AG20443 (cell line): ENCODE results near the gene TACC2.
"Not testable (repeated sequence)": the region's sequence is repeated elsewhere in the genome, so short reads cannot be mapped to it uniquely, and the experiment has no call there.

ENCODE experiments used
- DNase-seq: peaks from one replicate; pipeline ENCODE4 v3.0.0; 2012; ENCODE audit warnings: low spot score, mixed read lengths

The TACC2 gene, protein sequence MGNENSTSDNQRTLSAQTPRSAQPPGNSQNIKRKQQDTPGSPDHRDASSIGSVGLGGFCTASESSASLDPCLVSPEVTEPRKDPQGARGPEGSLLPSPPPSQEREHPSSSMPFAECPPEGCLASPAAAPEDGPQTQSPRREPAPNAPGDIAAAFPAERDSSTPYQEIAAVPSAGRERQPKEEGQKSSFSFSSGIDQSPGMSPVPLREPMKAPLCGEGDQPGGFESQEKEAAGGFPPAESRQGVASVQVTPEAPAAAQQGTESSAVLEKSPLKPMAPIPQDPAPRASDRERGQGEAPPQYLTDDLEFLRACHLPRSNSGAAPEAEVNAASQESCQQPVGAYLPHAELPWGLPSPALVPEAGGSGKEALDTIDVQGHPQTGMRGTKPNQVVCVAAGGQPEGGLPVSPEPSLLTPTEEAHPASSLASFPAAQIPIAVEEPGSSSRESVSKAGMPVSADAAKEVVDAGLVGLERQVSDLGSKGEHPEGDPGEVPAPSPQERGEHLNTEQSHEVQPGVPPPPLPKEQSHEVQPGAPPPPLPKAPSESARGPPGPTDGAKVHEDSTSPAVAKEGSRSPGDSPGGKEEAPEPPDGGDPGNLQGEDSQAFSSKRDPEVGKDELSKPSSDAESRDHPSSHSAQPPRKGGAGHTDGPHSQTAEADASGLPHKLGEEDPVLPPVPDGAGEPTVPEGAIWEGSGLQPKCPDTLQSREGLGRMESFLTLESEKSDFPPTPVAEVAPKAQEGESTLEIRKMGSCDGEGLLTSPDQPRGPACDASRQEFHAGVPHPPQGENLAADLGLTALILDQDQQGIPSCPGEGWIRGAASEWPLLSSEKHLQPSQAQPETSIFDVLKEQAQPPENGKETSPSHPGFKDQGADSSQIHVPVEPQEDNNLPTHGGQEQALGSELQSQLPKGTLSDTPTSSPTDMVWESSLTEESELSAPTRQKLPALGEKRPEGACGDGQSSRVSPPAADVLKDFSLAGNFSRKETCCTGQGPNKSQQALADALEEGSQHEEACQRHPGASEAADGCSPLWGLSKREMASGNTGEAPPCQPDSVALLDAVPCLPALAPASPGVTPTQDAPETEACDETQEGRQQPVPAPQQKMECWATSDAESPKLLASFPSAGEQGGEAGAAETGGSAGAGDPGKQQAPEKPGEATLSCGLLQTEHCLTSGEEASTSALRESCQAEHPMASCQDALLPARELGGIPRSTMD (N-terminal part only)

DNA sequence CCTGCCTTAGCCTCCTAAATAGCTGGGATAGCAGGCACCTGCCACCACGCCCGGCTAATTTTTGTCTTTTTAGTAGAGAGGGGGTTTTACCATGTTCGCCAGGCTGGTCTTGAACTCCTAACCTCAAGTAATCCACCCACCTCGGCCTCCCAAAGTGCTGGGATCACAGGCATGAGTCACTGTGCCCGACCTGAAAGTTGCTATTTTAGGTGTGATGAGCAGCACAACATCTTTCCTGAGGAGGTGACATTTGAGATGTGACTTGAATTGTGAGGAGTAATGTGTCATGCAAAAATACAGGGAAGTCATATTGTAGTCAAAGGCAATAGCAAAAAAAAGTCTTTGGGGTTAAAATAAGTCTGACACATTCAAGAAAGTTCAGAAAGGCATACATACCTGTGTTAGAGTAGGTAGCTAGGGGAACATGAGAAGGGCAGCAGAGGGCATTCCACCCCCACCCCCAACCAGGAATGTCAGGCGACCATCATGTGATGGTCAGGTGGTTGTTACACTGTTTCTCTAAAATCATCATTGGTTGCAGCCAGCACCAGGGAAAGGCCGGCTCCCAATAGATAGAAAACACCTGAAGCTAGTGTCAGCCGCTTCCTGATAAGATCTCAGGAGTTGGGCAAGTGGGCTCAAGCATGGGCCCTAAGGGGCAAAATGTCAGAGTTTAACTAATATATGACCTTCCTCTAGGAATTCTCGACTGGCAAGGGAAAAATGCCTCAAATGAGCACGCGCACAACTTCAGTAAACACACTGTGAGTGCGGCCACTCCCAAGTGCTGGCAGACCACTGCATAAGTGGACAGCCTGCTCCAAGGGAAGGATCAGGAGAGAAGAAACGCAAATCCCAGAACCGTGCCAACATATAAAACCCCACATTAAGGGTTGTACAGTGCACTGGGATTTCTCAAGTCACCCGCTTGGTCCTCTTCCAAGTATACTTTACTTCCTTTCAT, at the start of gene TACC2:
Gene TACC2, plus strand, starts transcription at position 803 of the 964 bp plus-strand sequence. CDS start 32,819 bp downstream, outside the sequence.
- no peak for DNase-seq

- no peak for DNase-seq
Measured at GRCh38 chr10:121941532-121941931, 47.4 kb upstream of the TACC2 start.

- DNase-seq, result peak; percentile 77
Measured at GRCh38 chr10:121942749-121943416, 46.1 kb upstream of the TACC2 start.

DNA sequence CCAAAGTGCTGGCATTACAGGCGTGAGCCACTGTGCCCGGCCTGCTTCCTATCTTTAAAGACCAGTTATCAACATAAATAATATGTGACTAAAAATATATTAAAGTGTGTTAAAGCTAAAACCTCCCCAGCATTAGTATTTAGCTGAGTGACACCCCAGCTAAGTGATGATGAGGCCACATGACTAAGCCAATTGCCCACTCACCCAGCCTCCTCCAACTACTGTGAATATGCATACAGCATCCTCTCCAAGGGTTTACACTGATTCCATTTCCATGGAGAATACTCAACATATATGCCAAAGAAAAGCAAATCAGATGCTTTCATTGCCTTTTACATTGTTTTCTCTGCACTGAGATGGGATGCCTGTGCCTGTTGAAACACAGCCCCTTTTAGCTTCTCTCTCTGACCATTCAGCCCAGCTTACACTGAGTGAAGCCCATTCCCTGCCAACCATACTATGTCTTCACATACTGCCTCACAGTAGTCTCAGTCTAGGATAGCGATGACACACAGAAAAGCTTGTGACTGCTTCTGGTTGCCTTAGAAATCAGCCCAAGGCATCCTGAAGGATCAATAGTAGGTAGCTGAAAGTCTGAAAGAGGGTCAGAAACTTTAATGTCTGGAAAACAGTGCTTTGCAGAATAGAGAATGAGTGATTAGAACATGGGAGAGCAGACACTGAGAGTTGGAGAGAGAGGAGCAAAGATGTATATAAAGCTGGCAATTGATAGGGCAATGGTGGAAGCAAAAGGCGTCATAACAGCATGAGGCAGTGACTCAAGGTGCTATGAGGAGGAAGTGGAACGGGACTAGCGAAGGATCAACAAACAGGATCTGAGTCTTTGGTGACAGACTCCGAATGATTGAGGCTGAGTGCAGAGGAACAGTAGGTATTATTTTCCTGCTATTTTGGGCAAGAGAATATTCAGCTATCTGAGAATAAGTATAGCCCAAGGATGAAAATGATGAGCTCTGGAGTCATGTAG, 41.3 kb upstream of the TACC2 start:
- no peak for DNase-seq

DNA sequence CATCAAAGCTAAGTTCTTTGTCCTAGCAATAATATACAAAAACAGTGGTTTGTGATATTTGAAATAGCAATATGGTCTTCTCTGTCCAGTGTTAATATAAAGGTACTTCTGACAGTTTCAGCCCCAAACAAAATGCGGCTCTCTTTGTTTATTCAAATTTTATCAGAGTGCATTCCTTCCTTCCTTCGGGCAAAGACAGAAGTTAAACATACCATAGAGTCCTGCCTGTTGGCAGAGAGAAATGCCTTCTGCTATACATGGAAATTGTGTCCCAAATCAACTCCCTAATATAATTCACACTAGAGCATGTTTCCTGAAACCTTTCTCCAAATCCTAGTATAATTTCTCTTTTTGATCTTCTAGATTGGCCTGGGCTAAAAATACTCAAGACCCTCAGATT, 39.9 kb upstream of the TACC2 start:
- no peak for DNase-seq

- DNase-seq, result no peak
Measured at GRCh38 chr10:121949451-121949850, 39.5 kb upstream of the TACC2 start.

GRCh38 chr10:121952226-121952625, 36.7 kb upstream of the TACC2 start:
- DNase-seq, result peak; percentile 65

- DNase-seq, result peak; percentile 34
Measured at GRCh38 chr10:121956111-121957061, 32.6 kb upstream of the TACC2 start.

DNA sequence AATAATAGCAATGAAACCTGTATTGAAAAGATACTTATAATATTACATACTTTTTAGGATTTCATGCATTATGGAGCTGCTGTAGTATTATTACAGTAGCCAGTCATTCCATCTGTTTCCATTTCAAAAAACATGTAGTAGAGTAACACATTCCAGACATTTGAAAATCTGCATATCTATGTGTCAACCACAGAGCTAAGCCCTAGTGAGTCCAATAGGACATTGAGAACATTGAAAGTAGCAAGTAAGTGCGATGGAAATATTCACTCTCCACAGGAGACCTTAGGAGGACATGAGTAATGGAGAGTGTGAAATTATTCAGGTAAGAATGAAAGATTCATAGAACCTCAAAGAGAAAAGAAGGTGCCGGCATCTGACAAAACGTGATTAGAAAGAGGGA, 29.3 kb upstream of the TACC2 start:
- DNase-seq, result no peak

DNA sequence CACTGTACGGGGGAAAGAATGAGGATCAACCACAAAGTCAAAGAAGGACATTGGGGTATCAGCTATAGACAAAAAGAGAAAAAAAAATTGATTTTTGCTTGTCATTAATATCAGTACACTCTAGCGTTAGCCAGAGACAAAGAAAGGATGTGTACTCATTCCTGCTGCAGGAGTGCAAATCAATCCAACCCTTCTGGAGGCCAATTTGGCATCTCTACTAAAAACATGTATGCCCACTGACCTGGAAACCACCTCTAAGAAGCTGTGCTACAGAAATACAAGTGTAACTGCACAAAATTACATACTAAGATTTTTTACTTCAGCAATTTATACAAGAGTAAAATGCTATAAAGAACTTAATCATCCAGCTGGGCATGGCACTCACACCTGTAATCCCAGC, 27.5 kb upstream of the TACC2 start:
- no peak for DNase-seq

DNA sequence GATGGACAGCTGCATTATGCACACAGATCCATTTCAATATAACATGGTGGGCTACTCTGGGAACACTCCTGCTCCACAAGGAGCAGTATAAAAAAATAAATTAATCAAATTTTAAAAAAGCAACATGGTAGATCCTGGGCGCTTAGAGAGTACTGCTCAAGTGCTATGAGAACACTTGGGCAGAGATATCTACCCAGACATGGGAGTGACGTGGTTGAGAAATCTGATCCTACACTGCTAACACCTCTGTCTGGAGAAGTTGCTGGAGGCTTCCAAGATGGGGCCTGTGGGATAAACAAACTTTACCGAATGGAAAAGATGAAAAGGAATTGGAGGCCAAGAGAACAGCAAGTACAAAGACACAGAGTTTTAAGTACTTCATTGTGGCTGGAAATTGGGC, 23.0 kb upstream of the TACC2 start:
- DNase-seq, result no peak

GRCh38 chr10:121969086-121969485, 19.9 kb upstream of the TACC2 start:
- not testable (repeated sequence) for DNase-seq

DNA sequence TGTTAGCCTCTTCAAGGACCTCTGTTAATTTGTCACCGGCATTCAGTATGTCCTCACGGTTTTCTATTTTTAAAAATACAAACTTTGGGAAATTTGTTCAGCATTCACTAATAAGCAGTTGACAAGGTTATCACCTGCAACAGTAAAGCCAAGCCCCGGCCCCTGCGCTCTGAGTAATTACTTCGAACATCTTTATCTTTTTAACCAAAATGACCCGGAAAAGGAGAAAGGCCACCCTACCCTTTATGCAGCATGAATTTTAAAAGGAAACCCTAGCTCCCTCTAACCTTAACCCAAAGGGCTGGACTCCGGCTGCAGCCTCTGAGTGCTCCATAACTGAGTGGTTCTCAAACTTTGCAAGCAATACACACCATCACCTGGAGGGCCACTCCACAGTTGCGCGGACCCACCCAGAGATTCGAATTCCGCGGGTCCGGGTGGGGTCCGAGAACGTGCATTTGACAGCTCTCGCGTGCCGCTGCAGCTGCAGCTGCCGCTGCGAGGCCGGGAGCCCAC, 14.9 kb upstream of the TACC2 start:
- no peak for DNase-seq

DNA sequence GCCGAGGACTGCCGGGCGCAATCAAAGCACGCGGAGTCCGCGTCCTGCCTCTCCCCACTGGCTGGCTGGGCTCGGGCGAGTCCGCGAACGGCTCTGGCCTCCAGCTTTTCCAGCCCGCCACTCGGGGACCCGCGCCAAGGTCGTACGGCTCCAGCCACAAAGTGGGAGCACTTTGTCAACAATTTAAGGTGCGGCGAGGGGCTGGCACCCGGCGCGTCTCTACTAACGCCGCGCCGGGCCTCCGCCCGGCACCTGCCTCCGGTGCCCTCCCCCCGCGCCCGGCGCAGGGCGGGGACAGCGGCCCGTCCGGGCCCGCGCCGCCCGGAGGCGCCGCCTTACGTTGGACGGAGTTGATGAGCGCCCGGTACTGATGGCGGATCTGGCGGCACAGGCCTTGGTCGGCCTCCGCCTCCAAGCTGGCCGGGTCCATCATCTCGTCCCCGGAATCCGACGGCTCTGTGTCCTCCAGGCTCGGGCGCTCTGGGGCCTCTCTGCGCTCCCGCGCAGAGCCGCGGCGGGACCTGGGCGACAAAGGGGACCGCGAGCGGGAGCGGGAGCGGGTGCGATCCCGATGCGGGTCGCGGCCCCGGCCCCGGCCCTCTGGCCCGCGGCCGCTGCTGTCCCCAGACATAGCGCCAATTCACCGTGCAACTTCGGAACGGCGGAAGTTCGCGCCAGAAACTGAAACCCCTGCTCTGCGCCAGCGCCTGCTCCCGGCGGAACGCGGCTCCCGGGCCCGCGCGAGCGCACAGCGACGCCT, 14.2 kb upstream of the TACC2 start, which contains the start of gene NSMCE4A:
Gene NSMCE4A, minus strand, starts transcription at position 683 of the 760 bp plus-strand sequence. Its CDS starts 52 bp downstream, at position 631.
- peak; percentile 96 for DNase-seq

GRCh38 chr10:121975295-121976086, 13.5 kb upstream of the TACC2 start:
- no peak for DNase-seq

DNA sequence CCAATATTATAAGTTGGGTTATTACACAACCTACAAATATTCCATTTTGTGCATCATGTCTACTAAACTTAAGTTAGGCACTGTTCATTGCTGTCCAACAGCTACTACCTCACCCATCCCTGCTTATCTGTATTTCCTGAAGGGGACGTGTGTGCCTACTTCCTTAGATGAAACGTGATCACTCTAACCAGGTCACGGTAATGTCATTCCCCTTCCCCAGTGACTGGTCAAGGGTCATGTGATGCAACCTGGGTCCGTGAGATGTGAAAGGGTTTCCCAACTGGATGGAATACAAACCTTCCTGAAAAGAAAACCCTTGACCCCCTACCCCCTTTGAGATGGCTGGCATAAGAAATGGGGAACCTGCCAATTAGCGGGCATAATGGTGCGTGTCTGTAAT, 12.4 kb upstream of the TACC2 start:
- DNase-seq, result no peak
